NCI-H345 treated with DMSO at 0.1 percent for 48 hours (cell line): Measurements from ENCODE around the gene MUSTN1.

Source experiments
- DNase-seq: peaks from one replicate; lab custom pipeline; 2025; ENCODE audit not compliant: unreplicated experiment; lab: John Stamatoyannopoulos, UW

MUSTN1 gene

DNA sequence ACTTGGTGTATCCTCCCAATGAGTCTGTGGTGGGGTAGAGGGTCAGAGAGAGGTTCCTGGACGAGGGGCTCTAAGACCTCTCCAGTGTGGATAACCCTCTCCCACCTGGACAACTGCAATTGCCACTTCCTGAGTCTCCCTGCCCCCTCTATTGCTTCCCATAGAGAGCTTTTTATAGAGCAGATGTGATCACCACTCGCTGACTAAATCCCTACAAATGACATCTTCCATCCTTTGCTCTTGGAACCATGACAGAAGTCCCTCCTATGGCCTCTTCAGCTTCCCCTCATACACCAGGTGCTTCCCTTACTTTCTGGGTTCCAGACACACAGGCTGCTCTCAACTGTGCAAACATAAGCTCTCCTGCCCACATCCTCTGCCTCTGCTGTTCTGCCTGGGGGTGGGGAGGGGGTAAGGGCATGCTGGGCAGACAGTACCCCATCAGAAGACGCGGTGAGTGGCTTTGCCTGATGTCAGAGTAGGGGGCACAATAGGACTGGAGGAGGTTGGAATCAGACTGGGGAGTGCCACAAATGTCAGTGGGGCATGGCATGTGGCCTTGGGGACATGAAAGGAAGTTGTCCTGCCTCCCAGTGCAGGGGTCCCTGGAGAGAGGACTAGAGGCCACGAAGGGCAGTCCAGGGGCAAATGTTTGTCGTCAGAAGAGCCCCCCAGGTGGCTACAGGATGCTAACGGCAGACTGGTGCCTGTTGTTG lies 25.0 kb downstream of the MUSTN1 start:
- no peak for DNase-seq

DNA sequence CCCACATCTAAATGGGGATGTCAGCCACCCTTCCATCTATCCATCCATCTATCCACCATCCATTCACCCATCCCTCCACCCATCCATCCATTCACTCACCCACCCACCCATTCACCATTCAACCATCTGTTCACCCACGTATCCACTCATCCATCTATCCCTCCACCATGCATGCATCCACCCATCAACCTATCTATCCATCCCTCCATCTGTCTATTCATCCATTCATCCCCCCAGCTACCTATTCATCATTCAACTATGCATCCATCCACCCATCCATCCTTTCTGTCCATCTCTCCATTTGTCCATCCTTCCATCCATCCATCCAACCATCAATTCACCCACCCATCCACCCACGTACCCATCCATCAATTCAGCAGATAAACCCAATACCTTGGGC lies 25.7 kb downstream of the MUSTN1 start:
- DNase-seq: no peak

DNA sequence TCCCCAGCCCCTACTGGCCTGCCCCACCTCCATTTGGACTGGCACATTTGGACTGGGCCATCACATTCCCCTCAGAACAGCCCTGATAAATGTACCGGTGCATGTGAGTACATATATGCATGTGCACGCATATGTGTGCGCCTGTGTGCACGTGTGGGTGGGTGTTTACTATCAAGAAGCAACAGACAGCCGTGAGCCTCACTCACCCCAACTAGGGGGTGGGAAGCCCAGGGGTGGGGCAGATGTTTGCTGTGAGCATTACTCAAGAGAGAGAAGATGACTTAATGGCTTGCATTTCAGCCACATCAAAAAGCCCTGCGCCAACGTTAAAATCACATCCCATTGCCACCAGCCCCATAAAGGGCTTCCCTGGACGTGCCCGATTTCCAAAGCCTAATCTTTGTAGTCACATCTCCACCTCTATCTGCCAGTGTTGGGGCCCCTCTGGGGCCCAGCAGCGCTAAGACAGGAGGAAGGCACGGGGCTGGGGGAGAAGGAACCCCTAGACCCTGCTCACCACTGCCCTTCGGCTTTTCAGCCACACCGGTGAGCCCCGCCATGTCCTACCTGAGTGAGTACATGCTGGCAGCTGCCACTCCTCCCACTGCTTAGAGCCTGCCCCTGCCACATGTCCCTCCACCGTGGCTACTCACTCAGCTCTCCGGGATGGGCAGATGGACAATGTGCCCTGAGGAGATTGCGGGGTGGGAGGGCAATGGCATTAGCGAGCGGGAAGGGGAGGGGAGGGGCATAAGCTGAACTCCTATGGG lies 29.4 kb downstream of the MUSTN1 start:
- DNase-seq: no peak

DNA sequence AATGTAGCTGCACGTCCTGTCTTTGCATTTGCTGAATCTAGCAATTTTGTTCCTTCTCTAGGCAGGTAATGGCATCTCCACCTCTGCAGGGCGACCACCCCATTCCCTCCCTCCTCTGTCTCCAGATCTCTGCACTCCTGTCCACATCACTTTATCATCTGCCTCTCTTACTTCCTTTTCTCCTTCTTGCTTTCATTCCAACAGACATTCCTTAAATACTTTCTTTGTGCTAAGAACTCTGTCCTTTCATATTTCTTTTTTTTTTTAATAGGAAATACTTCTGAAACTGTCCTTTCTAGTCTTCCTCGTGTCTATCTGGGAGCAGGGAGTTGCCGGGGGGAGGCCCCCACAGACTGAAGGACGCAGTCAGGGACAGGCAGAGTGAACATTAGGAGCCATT lies 33.0 kb downstream of the MUSTN1 start:
- no peak for DNase-seq

DNA sequence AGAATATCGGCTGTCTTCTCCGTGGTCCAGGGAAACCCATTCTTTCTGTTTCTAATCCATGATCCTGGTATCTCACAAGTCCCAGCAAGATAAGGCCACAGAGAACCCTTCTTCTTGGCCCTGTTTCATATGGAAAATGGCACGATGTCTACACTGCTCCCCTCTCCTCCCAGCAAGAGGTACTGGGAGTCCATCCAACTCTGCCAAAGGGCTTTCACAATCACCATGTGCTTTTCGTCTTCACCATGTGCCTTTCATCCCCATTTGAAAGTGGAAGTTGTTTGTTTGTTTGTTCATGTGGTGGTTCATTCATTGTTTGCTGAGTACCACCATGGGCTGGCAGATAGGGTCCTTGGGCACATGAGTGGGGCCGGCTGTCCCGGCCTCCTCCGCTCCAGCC lies 34.7 kb downstream of the MUSTN1 start:
- DNase-seq: no peak

DNA sequence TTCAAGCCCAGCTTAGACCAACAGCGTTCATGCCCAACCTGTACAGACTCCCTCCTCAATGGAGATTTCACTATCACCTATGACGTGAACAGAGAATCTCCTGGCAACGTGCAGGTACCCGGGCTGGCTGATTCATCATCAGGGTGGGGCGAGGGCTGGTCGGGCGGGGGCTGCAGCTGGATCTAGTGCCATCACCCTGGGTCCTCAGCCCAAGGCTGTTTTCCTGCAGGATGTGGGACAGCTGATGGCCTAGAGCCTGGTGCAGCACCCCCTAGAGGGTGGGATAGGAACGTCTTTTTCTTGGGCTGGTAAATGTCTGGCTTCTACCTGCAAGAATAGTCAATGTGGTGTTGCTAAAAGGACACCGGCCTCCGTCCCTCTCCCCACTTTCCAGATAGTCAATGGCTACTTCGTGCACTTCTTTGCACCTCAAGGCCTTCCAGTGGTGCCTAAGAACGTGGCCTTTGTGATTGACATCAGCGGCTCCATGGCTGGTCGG lies 35.8 kb downstream of the MUSTN1 start:
- DNase-seq: no peak

DNA sequence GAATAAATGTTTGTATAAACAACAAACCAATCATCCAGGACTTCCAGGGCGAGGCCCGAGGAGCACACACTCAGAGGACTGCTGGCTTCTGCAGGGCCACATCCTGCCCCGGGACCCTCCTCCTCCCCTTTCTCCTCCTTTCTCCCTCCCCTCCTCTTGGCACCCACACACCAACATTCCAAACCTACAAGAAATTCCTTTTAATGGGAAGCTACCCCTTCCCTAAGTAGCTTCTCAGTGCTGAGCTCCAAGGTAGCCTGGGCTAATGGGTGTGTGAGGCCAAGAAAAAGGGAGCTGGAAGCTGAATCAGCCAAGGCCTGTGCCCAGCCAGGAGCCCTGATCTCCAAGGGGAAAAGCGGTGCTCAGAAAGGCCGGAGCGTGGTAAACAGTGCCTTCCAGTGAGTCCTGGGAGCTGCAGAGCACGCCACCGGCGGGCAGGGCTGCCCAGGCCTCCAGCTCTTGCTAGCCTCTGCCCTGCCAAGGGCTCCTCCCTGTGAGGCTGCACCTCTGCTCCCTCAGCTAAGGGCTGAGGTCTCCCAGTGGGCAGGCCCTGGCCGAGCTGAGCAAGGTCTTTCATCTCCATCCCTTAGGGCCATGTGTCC lies 36.3 kb downstream of the MUSTN1 start:
- DNase-seq: no peak

DNA sequence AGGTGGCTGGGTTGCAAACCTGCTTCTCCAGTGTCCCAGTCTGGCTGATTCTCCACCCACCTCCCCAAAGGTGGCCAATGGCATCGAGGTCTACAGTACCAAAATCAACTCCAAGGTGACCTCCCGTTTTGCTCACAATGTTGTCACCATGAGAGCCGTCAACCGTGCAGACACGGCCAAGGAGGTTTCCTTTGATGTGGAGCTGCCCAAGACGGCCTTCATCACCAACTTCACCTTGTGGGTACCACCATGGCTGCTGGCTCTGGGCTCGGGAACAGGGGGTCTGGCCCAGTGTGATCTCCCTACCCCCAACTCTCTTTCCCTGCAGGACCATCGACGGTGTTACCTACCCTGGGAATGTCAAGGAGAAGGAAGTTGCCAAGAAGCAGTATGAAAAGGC lies 38.4 kb downstream of the MUSTN1 start:
- no peak for DNase-seq

DNA sequence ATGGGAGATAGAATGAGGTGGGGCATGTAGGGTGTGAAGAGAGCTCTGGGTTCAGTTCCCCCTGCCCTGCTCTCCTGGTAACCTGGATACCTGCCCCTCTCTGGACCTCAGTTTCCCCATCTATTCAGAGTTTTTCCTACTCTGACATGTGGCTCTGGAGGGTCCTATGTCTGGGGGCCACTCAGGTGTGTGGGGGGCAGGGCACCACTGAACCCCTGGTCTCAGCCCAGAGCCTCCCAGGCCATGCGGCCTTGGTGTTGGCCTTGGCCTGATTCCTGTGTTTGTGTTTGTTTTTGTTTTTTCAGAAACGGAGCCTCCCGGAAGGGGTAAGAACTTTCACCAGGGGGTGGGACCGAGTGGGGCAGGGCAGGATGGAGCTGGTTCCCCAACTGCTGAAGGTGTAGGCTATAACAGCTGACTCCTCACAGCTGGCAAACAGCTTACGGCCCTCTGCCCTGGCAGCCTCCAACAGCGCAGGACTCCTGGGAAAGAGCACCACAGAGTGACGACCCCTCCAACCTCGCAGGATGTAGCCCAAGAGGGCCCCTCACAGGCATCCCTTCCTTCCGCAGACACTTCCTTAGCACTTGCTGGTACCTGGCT lies 39.4 kb downstream of the MUSTN1 start:
- DNase-seq: no peak

DNA sequence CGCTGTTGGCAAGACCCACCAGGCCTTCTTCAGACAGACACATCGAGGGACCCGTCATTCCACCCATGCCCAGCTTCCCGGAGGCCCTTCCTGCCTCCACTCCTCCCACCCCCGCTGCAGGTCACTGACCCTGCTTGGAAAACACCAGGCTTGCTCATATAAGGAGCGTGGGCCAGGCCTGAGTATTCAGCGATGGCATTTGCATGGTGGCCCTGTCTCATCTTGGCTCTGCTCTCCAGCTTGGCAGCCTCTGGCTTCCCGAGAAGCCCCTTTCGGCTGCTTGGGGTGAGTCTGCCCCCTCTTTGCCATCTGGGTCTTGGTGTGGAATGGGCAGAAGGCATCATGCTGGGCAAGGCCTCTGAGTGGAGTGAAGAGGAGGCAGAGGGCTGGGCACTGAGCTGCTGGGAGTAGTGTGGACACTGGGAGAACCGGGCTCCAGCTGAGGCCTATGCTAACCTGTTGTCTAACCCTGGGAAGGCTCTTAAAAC lies 40.2 kb downstream of the MUSTN1 start, which contains the start of gene ITIH3:
ITIH3 (plus strand) TSS at position 185 of the 488 bp plus-strand sequence; CDS start at position 193, 8 bp downstream.
- DNase-seq: no peak

DNA sequence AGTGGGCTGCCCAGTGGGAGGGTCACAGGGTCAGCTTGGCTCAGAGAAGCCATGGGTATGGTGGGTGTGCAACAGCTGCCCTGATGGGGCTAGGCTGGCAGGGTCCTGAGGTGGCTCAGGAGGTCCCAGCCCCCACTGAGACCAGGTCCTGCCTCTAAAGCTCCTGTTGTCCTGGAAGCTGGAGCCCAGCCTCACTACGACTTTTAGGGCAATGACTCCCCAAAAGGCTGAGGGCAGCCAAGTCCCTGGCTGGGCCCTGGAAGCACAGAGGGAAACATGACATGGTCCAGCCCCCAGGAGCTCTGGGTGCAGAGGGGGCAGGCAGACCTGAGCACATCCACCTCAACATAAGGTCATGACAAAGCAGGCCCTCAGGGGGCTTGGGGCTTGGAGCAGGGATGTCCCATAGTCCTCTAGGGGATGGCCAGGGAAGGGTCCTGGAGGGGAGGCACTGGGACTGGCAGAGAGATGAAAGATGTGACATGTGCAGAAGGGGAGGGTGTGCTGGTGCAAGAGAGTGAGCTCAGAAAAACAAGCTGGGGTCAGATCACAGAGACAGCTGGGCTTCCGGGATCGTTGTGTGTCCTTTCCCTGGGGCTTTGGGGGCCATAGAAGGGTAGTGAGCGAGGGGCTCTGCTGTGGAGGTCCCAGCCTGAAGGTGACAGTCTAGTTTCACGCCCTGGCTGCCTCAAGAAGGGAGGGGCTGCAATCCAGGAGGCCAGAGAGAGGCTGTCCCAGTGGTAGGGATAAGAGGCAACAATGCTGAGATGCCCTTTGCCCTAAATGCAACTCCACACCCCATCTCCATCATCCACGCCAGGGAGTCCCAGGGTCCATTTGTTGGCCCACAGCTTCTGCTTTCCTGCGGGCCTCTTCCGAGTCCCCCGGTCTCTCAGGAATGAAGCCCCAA lies 40.9 kb downstream of the MUSTN1 start:
- DNase-seq: no peak

DNA sequence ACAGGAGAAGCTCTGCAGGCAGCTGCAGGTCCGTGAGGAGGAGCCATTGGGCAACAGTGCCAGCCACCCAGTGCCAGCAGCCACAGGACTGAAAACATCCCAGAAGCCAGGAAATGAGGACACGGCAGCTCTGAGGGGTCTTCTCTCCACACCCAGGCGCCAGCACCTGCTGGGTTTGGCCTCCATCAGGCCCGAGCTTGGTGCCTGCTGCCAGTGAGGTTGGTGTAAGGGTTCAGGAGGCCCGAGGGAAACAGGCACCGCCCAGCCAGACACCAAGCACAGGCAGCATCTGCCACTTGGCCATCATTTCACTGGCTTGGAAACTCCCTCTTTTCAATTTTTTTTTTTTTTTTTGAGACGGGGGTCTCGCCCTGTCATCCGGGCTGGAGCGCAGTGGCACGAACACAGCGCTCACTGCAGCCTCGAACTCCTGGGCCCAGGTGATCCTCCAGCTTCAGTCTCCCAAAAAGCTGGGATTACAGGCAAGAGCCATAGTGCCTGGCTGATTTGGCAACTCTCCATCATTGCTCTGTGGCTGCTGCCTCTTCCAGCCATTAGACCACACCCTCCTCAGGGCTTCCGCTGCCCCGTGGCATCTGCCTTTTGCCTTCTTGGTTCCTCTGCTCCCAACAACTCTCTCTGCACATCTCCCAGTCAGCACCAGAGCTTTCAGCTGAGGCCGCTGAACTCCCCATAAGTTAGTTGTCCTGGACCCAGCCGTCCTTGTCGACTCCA lies 41.7 kb downstream of the MUSTN1 start:
- DNase-seq: no peak

DNA sequence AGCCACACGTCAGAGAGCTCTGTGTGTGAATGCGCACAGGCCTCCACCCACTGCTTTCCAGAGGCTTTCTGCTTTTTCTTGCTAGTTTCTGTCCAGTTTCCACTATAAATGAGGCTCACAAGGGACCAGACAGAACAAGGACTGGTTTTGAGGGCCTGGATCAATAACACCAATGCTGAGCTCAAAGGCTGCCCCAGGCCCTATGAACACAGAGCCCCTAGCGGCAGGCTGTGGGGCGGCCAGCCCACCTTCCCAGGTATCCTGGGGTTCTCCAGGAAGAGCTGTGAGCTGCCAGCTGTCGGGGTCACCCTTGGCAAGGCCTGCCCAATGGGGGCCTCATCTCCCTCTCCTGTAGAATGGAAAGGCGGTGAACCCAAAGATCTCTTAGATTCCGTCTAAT lies 42.4 kb downstream of the MUSTN1 start:
- no peak for DNase-seq

DNA sequence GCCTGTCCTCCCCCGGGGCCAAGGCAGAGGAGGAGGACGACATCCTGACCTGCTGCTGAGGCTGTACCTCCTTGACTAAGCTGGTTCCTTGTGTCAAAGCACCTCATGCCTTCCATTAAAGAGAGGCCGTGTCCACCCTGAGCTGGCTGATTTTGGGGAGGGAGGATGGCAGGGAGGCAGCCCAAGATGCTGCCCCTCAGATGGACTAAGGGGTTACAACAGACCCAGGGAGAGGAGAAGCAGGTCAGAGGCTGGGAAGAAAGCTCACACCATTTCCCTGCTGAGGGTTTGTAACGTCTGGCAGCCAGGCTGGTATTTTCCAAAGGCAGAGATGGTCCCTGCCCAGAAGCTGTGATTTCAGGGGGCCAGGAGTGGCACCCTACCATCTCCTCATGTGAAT lies 42.9 kb downstream of the MUSTN1 start:
- DNase-seq: no peak

DNA sequence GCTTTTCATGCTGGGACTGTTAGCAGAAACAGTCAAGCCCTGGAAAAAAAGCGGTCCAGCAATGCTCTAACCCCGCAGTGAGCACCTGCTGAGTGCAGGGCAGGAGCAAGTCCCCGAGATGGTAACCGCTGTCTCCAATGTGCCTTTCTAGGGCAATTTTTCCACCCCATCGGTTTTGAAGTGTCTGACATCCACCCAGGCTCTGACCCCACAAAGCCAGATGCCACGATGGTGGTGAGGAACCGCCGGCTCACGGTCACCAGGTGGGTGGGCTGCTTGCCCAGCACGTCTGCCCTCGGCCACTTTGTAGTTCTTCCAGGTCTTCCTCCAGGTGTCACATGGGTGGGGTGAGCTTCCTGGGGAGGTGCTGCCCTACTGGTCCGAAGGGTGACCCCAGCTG lies 43.5 kb downstream of the MUSTN1 start:
- no peak for DNase-seq

DNA sequence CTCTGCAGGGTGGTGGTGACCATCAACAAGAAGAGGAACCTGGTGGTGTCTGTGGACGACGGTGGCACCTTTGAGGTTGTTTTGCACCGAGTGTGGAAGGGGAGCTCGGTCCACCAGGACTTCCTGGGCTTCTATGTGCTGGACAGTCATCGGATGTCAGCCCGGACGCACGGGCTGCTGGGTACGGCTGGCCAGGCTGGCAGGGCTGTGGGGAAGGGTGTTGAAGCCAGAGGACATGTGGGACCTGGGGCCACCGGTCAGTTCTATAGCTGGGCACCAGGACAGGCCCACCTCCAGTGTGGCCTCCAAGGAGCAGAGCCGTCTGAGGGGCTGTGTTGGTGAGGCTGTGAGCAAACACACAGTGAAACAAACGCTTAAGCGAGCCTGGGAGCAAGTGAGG lies 44.1 kb downstream of the MUSTN1 start:
- no peak for DNase-seq

DNA sequence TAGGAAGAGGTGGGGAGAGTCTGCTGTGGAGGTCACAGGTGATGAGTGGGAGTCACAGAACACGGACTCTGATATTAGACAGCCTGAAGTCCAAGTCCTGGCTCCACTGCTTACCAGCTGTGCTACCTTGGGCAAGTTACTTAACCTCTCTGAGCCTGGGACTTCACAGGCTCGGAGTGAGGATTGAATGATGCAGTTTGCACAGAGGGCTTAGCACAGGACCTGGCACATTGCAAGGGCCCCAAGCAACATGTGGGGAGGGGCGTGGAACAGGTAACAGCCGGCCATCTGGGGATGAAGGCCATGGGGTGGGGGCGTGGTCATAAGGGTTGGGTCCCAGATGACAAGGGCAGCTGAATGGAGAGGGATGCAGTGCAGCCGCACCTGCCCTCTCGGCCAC lies 44.5 kb downstream of the MUSTN1 start:
- DNase-seq: no peak

DNA sequence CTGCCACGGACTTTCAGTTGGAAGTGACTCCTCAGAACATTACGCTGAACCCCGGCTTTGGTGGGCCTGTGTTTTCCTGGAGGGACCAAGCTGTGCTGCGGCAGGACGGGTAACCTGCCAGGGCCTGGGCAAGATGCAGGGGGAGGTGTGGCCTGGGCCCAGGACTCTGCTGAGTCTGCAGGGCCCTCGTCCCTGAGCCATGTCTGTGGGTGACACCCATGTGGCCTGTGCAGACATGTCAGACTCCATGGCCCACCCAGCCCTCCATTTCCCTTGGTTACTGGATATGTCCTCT lies 45.1 kb downstream of the MUSTN1 start:
- no peak for DNase-seq

DNA sequence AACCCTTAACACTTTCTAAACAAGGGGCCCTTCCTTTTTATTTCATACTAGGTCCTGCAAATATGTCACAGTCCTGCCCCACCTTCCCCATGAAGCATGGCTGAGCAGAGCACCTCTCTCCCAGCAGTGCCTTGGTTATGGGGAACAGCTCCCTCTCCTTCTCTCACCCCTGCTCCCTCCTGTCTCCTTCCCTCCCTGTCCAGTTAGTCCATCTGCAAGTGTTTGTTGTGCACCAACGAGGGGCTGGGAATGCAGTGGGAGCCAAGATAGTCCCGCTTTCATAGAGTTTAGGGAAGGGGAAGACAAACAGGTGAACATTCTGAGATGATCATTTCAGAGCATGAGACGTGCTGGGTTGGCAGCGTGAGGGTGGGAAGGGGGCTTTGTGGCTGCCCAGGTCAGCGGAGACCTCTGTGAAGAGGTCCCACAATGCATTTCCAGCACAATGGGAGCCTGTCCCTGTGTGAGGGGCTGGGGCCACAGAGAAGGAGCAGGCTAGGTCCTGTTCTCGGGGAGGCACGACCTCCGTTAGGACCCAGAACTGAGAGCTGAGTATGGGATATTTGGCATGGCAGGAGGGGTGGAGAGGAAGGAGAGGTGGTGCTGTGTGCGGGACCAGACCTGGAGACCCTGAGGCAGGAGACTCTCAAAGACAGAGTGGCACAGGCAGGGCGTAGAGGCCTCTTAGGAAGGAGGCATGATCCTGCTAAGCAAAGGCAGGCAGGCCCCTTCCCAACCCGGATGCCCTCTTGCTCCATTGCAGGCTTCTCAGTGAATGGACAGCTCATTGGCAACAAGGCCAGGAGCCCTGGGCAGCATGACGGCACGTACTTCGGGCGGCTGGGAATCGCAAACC lies 45.7 kb downstream of the MUSTN1 start:
- DNase-seq: no peak
